RWPE1 (cell line): ENCODE measurements around the gene LGI2.
A peak's percentile ranks its signal among the peaks of the same experiment; 100 is the strongest.

ENCODE experiments used
- CTCF ChIA-PET: fragments of 350-600 bp; sonication (Branson Sonifier 250); formaldehyde crosslinking; extraction: SDS; loops from one replicate; lab custom pipeline; 2021; lab: Yijun Ruan, JAX
- POLR2A ChIA-PET: fragments of 400-600 bp; formaldehyde crosslinking; extraction: SDS; loops from one replicate; lab custom pipeline; 2020; ENCODE audit warnings: antibody characterized with exemption; ENCODE audit not compliant: low non-redundant PET; lab: Yijun Ruan, JAX
- DNase-seq: peaks from one replicate; pipeline ENCODE4 v3.0.0; 2012; ENCODE audit warnings: low spot score
- H3K27ac ChIP-seq: fragments of 450-650 bp; 2 replicates; pipeline ENCODE4 v1.5.1; 2017
- CTCF ChIP-seq: fragments of 450-650 bp; conservative IDR thresholded peaks from 2 replicates; pipeline ENCODE4 v1.5.1; 2017; ENCODE audit warnings: low read depth, mild to moderate bottlenecking

Gene LGI2

GRCh38 chr4:24979554-24979953 lies 51.2 kb downstream of the LGI2 start:
- ChIA-PET POLR2A (no interaction called here), CTCF (interaction anchor here (0.6 to 1.9 kb wide), 15 partner anchors 10 to 524 kb away, joined by 3 to 14 read pairs (median 3); no protein-coding TSS in a partner anchor)
- no peak for TF ChIP-seq CTCF
- no peak for DNase-seq
- no peak overlapping the region for H3K27ac ChIP-seq

GRCh38 chr4:24978291-24979075 lies 52.3 kb downstream of the LGI2 start:
- CTCF ChIA-PET = interaction anchor here (0.6 kb wide), 2 partner anchors 76 to 481 kb away, joined by 3 to 4 read pairs; no protein-coding TSS in a partner anchor
- POLR2A ChIA-PET = no interaction called here
- H3K27ac ChIP-seq = no peak overlapping the region
- DNase-seq = no peak
- TF ChIP-seq CTCF = no peak

GRCh38 chr4:24975510-24975909 lies 55.2 kb downstream of the LGI2 start:
- CTCF ChIA-PET = interaction anchor here (0.6 to 0.9 kb wide), 2 partner anchors 169 to 461 kb away, joined by 3 read pairs; no protein-coding TSS in a partner anchor
- no peak for TF ChIP-seq CTCF
- POLR2A ChIA-PET = no interaction called here
- no peak for DNase-seq
- H3K27ac ChIP-seq = no peak overlapping the region

- DNase-seq = no peak
- no peak overlapping the region; the same call in 1 of the 2 replicates for H3K27ac ChIP-seq
- POLR2A ChIA-PET = interaction anchor here (0.5 kb wide), 1 partner anchor 922 kb away, joined by 4 read pairs; no protein-coding TSS in a partner anchor
- CTCF ChIA-PET = no interaction called here
- TF ChIP-seq CTCF = no peak
These were observed 56.8 kb downstream of the LGI2 start for GRCh38 chr4:24973747-24974601.

- CTCF ChIA-PET = interaction anchor here (0.7 kb wide), 1 partner anchor 190 kb away, joined by 4 read pairs; no protein-coding TSS in a partner anchor
- no peak for DNase-seq
- TF ChIP-seq CTCF = no peak
- POLR2A ChIA-PET = interaction anchor here (0.5 kb wide), 1 partner anchor 922 kb away, joined by 4 read pairs; no protein-coding TSS in a partner anchor
- no peak overlapping the region; the same call in 1 of the 2 replicates for H3K27ac ChIP-seq
These were observed 57.4 kb downstream of the LGI2 start for GRCh38 chr4:24973404-24973746.

GRCh38 chr4:24971192-24971591 lies 59.6 kb downstream of the LGI2 start:
- POLR2A ChIA-PET = no interaction called here
- peak; percentile 33 for DNase-seq
- peak overlapping the region; percentile 7; the same call in 1 of the 2 replicates for H3K27ac ChIP-seq
- TF ChIP-seq CTCF = no peak
- CTCF ChIA-PET = no interaction called here
